ENCODE measurements around the gene BYSL.

GRCh38 chr6:41976794-41977484, 55.6 kb downstream of the BYSL start:
- no peak for TF ChIP-seq EZH2 (IDR thresholded peaks at IDR 0.05; ENCODE audit: low read depth)
- TF ChIP-seq CTCF (conservative IDR thresholded peaks at IDR 0.05) = no peak

All from PC-9 (cell line).